K562 treated with DMSO at 1 percent for 24 hours (cell line): ENCODE results near the gene ZIK1. TPM values are rescaled to one million over a fixed set of nuclear protein-coding genes. Genes with fewer than 3 reads are reported as not detected.

Source experiments
- total RNA-seq: library from RNA; unstranded; fragments of 300-600 nt; gene quantifications from 2 replicates; pipeline ENCODE4 v1.2.3, GENCODE V29; 2022; ENCODE audit warnings: low read depth; ENCODE audit not compliant: insufficient read depth

The ZIK1 gene
- 0.41 and 0.73 TPM in 2 replicates for total RNA-seq

GRCh38 chr19:57583521-57584416, at the start of gene ZIK1:
Gene ZIK1, plus strand, starts transcription at chr19:57584145. Its CDS starts 212 bp downstream, at chr19:57584357.

DNA sequence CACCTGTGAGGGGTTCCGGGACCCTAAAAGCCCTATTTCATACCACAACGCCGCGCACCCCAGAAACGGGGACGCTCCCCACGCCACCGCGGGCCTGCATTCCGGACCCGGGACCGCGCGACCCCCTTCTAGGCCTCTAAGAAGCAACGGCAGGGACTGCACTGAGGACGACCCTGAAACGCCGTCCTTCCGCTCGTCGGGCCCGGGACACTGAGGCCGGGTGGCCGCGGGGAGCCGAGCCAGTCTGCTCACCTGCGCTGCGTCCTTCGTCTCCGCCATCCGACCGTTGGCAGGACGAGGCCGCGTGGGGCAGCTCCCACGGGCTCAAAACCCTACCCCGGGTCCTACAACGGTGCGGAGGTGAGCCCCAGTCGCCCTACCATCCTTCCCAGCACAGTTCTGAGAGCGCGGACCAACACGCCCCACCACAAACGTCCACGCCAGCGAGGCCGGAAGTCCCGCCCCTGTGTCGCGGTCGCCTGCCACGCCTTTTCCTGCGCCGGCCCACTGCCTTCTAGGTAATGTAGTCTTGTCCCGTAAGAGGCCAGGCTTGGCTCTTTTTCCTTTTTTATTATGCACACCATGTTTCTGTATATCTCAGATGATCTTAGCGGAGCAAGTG, 24.4 kb upstream of the ZIK1 start, which contains the start of gene ZNF550:
TSS of gene ZNF550 (minus strand) at position 460 of the 622 bp plus-strand sequence. CDS start at position 279, 181 bp downstream.

GRCh38 chr19:57578487-57579205, 5.3 kb upstream of the ZIK1 start, which contains the start of gene ZNF416:
Gene ZNF416, minus strand, starts transcription at chr19:57578911. Its CDS starts 207 bp downstream, at chr19:57578704.

DNA sequence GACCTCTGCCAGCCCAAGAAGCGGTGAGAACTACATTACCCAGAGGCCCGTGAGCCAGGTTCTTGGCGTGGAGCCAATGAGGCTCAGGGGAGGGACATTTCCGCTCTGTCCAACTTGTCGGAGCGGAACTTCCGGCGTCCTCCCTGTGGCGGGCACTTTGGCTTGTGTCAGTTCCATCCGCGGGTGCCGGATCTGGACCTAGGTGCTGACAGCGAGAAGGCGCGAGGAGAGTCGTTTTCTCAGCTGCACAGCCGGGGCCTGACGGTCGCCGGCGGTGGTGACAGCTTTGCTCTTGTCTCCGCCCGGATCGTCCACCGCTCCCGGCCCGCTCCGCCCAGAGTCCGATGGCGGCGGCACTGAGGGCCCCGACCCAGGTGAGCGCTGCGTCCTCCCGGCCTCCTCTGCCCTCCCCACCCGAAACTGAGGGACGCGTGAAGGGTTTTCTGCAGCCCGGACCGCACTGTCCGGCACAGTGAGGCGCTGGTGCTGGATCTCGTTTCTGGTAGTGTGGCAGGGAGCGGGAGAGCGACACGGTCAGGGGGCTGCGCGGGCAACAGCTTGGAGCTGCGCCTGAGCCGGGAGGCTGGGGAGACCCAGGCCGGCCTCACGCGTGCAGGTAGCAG, 15.9 kb downstream of the ZIK1 start, which contains the start of gene ZNF530:
TSS of gene ZNF530 (plus strand) at position 125 of the 623 bp plus-strand sequence. CDS start 4,461 bp downstream, outside the sequence.

DNA sequence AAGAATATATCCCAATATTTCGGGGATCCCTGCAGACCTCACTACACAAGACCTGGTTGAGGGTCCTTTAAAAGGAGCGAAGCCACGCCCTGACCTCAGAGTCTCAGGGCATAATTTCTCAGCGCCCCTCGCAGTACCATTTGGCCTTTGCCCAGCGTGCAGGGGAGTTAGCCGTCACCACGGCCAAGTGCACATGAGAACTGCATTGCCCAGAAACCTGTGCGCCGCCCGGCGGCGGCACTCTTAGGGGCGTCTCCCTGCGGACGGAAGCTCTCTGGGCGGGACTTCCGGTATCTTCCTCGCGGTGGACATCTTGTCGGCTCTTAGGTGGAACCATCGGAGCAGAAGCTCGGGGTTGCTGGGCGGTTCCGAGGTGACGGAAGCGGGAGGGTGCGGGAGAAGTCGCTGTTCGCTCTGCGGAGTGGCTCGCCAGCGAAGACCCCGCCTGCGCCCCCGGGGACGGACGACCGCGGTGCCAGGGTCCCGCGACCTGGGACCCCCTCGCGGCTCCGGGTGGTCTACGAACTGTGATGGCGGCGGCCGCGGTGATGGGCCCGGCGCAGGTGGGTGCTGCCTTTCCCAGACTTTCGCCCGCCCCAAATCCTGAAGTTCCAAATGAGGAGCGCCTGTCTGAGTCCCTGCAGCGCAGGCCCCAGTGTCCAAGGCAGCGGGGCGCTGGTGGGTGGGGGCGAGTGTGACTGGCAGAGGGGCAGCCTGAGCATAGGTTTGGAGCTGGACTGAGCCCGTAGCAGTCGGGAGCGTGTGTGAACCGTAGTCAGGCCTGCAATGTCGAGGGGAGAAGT, 30.2 kb downstream of the ZIK1 start, which contains the start of gene ZNF134:
TSS of gene ZNF134 (plus strand) at position 302 of the 803 bp plus-strand sequence. CDS start 5,227 bp downstream, outside the sequence.

DNA sequence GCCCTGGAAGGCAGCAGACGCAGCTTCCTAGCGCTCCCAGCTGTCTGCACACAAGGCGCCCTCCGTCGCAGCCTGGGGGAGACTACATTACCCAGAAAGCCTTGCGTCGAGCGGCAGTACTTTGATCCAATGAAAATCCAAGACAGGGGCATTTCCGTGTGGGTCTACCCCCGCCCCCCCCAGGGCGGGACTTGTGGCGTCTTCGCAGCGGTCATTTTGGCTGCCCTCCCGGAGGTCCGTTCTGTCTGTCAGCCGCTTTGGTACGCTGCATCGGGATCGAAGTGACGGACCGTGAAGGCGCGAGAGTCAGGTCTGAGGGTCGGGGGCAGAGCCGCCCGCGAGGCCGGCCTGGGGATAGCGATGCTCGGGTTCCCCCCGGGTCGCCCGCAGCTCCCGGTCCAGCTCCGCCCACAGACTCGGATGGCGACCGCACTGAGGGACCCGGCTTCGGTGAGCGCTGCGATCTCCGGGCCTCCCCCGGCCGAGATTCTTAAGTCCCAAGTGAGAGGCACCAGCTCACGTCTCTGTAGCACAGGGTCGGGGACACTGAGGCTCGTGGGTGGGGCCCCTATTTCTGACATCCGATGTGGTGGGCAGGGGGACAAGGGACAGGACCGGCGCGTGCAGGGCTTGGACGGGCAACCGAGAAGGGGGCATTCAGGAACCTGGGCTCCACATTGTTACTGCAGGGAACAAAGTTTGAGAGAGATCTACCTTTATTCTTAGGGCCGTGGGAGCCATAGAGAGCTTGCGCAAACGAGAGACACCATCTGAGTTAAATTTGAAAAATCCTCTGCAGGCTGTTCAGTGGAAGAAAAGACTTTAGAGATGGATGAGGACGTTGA, 49.3 kb downstream of the ZIK1 start, which contains the start of gene ZNF211:
TSS of gene ZNF211 (plus strand) at position 182 of the 845 bp plus-strand sequence. CDS start at position 361, 179 bp downstream.

Other genes with a start within 250 kb of the ZIK1 start
- gene ZNF304, start 232.9 kb upstream of the ZIK1 start, total RNA-seq: 3.1 and 3.2 TPM in 2 replicates
- gene TRAPPC2B, start 220.6 kb upstream of the ZIK1 start, total RNA-seq: 4.4 and 4.8 TPM in 2 replicates
- 0.42 TPM in 1 of 2 replicates, not detected in the other for gene ZNF547, start 220.6 kb upstream of the ZIK1 start, total RNA-seq
- gene ZNF548, start 194.3 kb upstream of the ZIK1 start, total RNA-seq: 3.2 and 3.4 TPM in 2 replicates
- gene ZNF17, start 173.0 kb upstream of the ZIK1 start, total RNA-seq: 2.0 and 2.2 TPM in 2 replicates
- gene ZNF749, start 148.8 kb upstream of the ZIK1 start, total RNA-seq: 8.3 and 8.7 TPM in 2 replicates
- gene VN1R1, start 127.0 kb upstream of the ZIK1 start, total RNA-seq: not detected in 2 replicates
- gene ZNF772, start 106.6 kb upstream of the ZIK1 start, total RNA-seq: 0.54 and 0.86 TPM in 2 replicates
- 0.81 and 2.7 TPM in 2 replicates for gene ZNF419, start 96.4 kb upstream of the ZIK1 start, total RNA-seq
- gene ZNF773, start 84.2 kb upstream of the ZIK1 start, total RNA-seq: 0.30 TPM in 1 of 2 replicates, not detected in the other
- gene ZNF549, start 56.8 kb upstream of the ZIK1 start, total RNA-seq: 0.45 and 0.85 TPM in 2 replicates
- 1.4 and 2.1 TPM in 2 replicates for gene ZNF550, start 24.3 kb upstream of the ZIK1 start, total RNA-seq
- 0.96 and 2.2 TPM in 2 replicates for gene ZNF416, start 5.2 kb upstream of the ZIK1 start, total RNA-seq
- 3.5 and 10.0 TPM in 2 replicates for gene ZNF530, start 15.7 kb downstream of the ZIK1 start, total RNA-seq
- gene ZNF134, start 30.1 kb downstream of the ZIK1 start, total RNA-seq: 6.7 and 7.0 TPM in 2 replicates
- gene ZNF211, start 49.0 kb downstream of the ZIK1 start, total RNA-seq: 7.8 and 9.8 TPM in 2 replicates
- not detected in 2 replicates for gene ZSCAN4, start 84.8 kb downstream of the ZIK1 start, total RNA-seq
- 2.8 and 3.5 TPM in 2 replicates for gene ZNF551, start 97.8 kb downstream of the ZIK1 start, total RNA-seq
- gene ZNF154, start 125.1 kb downstream of the ZIK1 start, total RNA-seq: not detected in 2 replicates
- gene ZNF671, start 143.5 kb downstream of the ZIK1 start, total RNA-seq: 1.8 and 2.9 TPM in 2 replicates
- gene ZNF776, start 162.7 kb downstream of the ZIK1 start, total RNA-seq: 7.1 and 8.3 TPM in 2 replicates
- 2.1 and 5.2 TPM in 2 replicates for gene ZNF586, start 185.5 kb downstream of the ZIK1 start, total RNA-seq
- gene ZNF552, start 230.8 kb downstream of the ZIK1 start, total RNA-seq: 4.8 TPM in 2 replicates
- 2.4 and 3.1 TPM in 2 replicates for gene ZNF587B, start 246.2 kb downstream of the ZIK1 start, total RNA-seq